ENCODE data around the gene IRF5. TPM values are rescaled to one million over a fixed set of nuclear protein-coding genes. Genes with fewer than 3 reads are reported as not detected.

Gene IRF5
- total RNA-seq, 2 donors from 2014 or later: 6.0 to 10.6 TPM

- H3K9me3 ChIP-seq: no peaks in the 10 kb centered on the region
- H3K4me1 ChIP-seq (replicated peaks): no peaks in the 10 kb centered on the region
- DNase-seq (ENCODE audit: low spot score): no peak
- 84% methylated on average over 20 of the region's 23 CpGs for WGBS
- H3K27ac ChIP-seq: no peak overlapping the region
- no peak overlapping the region for H3K4me3 ChIP-seq
- intact Hi-C loops (cut with DNase I): no loop called here
- TF ChIP-seq POLR2AphosphoS5 (IDR thresholded peaks at IDR 0.05) (no peak), POLR2A (IDR thresholded peaks at IDR 0.05) (no peak), CTCF (IDR thresholded peaks at IDR 0.05) (no peak)
- H3K27me3 ChIP-seq (replicated peaks; ENCODE audit: insufficient read depth): no peaks in the 10 kb centered on the region
- H3K36me3 ChIP-seq: no peaks in the 10 kb centered on the region
Observed at GRCh38 chr7:128893251-128894100, 44.3 kb upstream of the IRF5 start.

- 94% methylated on average over 6 of the region's 6 CpGs for WGBS
Observed at GRCh38 chr7:128894101-128894440, 43.7 kb upstream of the IRF5 start.

DNA sequence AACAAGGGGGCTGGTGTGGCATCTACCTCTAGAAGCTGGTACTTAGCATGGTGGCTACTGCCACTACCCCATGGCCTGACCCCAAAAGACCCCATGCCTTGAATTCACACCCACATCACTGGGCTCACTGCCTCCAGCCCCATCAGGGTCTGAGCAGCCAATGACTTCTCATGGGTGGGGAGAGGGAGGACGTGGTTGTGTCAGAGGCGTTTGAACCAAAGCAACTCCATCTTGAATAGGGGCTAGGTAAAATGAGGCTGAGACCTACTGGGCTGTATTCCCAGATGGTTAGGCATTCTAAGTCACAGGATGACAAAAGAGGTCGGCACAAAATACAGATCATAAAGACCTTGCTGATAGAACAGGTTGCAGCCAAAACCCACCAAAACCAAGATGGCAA is 42.4 kb upstream of the IRF5 start:
- no peak for DNase-seq (ENCODE audit: low spot score)
- Histone ChIP-seq H3K27me3 (replicated peaks; ENCODE audit: insufficient read depth) (no peaks in the 10 kb centered on the region), H3K4me1 (replicated peaks) (no peaks in the 10 kb centered on the region), H3K27ac (no peak overlapping the region), H3K9me3 (no peaks in the 10 kb centered on the region), H3K36me3 (no peaks in the 10 kb centered on the region), H3K4me3 (no peak overlapping the region)
- WGBS: 87% methylated on average over 3 of the region's 3 CpGs
- intact Hi-C loops (cut with DNase I): no loop called here
- TF ChIP-seq POLR2A (IDR thresholded peaks at IDR 0.05) (no peak), CTCF (IDR thresholded peaks at IDR 0.05) (no peak), POLR2AphosphoS5 (IDR thresholded peaks at IDR 0.05) (no peak)

More at GRCh38 chr7:128894101-128894440, 43.7 kb upstream of the IRF5 start:
- H3K36me3 ChIP-seq: no peaks in the 10 kb centered on the region
- no peak overlapping the region for H3K4me3 ChIP-seq
- no peak overlapping the region for H3K27ac ChIP-seq
- no peaks in the 10 kb centered on the region for H3K27me3 ChIP-seq (replicated peaks; ENCODE audit: insufficient read depth)
- TF ChIP-seq POLR2AphosphoS5 (IDR thresholded peaks at IDR 0.05) (no peak), POLR2A (IDR thresholded peaks at IDR 0.05) (no peak), CTCF (IDR thresholded peaks at IDR 0.05) (no peak)
- intact Hi-C loops (cut with DNase I): no loop called here
- DNase-seq (ENCODE audit: low spot score): no peak
- H3K9me3 ChIP-seq: no peaks in the 10 kb centered on the region
- no peaks in the 10 kb centered on the region for H3K4me1 ChIP-seq (replicated peaks)

DNA sequence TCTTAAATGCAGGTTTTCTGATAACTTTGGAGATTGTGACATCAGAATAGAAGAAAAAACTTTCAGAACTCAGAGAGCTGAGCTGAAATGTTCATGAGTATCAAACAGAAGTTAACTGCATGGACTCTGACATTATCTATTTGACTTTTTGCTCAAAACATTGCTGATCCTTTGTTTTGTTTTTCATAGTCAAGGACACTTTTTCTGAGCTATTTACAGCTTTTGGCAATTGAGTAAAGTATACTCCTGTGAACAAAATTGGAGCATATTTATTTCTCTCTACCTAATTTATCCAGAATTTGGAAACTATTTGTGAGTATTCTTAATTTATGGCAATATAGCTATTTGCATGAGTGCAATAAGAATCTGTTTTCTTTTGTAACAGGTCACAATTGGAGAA is 38.3 kb upstream of the IRF5 start:
- no peak for TF ChIP-seq CTCF (IDR thresholded peaks at IDR 0.05)
- TF ChIP-seq POLR2A (IDR thresholded peaks at IDR 0.05): no peak
- TF ChIP-seq POLR2AphosphoS5 (IDR thresholded peaks at IDR 0.05): no peak
- intact Hi-C loops (cut with DNase I): no loop called here
- Histone ChIP-seq H3K9me3 (no peaks in the 10 kb centered on the region), H3K4me1 (replicated peaks) (no peaks in the 10 kb centered on the region), H3K27me3 (replicated peaks; ENCODE audit: insufficient read depth) (no peaks in the 10 kb centered on the region), H3K27ac (no peak overlapping the region), H3K36me3 (no peaks in the 10 kb centered on the region), H3K4me3 (no peak overlapping the region)
- no peak for DNase-seq (ENCODE audit: low spot score)

DNA sequence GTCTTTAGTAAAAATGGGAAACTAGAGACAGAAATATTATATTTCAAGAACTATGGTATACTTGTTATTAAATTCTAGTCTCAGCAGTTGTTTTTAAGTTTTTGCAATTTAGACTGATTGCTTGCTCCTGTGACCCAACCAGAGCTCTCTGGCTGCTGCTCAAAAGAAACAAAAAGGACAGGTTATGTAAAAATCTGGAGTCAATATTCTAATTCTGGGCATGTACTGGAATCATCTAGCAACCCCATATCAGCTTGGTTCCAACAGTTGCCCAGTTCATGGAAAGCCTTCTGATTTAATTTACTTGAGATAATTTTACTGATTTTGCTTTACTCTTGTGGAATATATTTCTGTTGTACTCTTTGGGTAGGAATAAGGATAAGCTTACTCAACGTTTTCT is 37.5 kb upstream of the IRF5 start:
- intact Hi-C loops (cut with DNase I): no loop called here
- DNase-seq (ENCODE audit: low spot score): no peak
- H3K4me3 ChIP-seq: no peak overlapping the region
- no peaks in the 10 kb centered on the region for H3K4me1 ChIP-seq (replicated peaks)
- 94% methylated on average over 1 of the region's 1 CpG for WGBS
- H3K27ac ChIP-seq: no peak overlapping the region
- TF ChIP-seq POLR2AphosphoS5 (IDR thresholded peaks at IDR 0.05): no peak
- no peak for TF ChIP-seq POLR2A (IDR thresholded peaks at IDR 0.05)
- no peak for TF ChIP-seq CTCF (IDR thresholded peaks at IDR 0.05)
- no peaks in the 10 kb centered on the region for H3K36me3 ChIP-seq
- no peaks in the 10 kb centered on the region for H3K27me3 ChIP-seq (replicated peaks; ENCODE audit: insufficient read depth)
- no peaks in the 10 kb centered on the region for H3K9me3 ChIP-seq
